Measurements from ENCODE around the gene EFNA3.
A peak's percentile ranks its signal among the peaks of the same experiment; 100 is the strongest.

Gene EFNA3

GRCh38 chr1:155082301-155083051 lies 3.8 kb downstream of the EFNA3 start:
- no peaks in the 10 kb centered on the region for H3K36me3 ChIP-seq
- no peaks in the 10 kb centered on the region for H3K9me3 ChIP-seq (ENCODE audit: severe bottlenecking)
- H3K4me3 ChIP-seq (ENCODE audit: low read depth, low read length) = peak overlapping the region; percentile 2; the same call in 1 of the 2 replicates
- H3K27me3 ChIP-seq (ENCODE audit: insufficient read depth, low read depth, severe bottlenecking) = peaks cover 36% of the 10 kb centered on the region
- DNase-seq = peak; percentile 67
- no peak for TF ChIP-seq CTCF (IDR thresholded peaks at IDR 0.05; ENCODE audit: low read depth, low read length)
- no peak overlapping the region for H3K27ac ChIP-seq

- no peak overlapping the region for H3K4me3 ChIP-seq (ENCODE audit: low read depth, low read length)
These were observed 4.5 kb downstream of the EFNA3 start for GRCh38 chr1:155083052-155083541.

GRCh38 chr1:155083865-155084721 lies 5.5 kb downstream of the EFNA3 start:
- peak overlapping the region; percentile 53 for H3K4me3 ChIP-seq (ENCODE audit: low read depth, low read length)
- DNase-seq = peak; percentile 66
- peaks cover 33% of the 10 kb centered on the region for H3K27me3 ChIP-seq (ENCODE audit: insufficient read depth, low read depth, severe bottlenecking)
- TF ChIP-seq CTCF (IDR thresholded peaks at IDR 0.05; ENCODE audit: low read depth, low read length) = peak; percentile 68; the same call in 1 of the 2 replicates
- H3K36me3 ChIP-seq = no peaks in the 10 kb centered on the region
- H3K27ac ChIP-seq = peak overlapping the region; percentile 53
- no peaks in the 10 kb centered on the region for H3K9me3 ChIP-seq (ENCODE audit: severe bottlenecking)

More at GRCh38 chr1:155083052-155083541, 4.5 kb downstream of the EFNA3 start:
- no peak for DNase-seq
- H3K9me3 ChIP-seq (ENCODE audit: severe bottlenecking) = no peaks in the 10 kb centered on the region
- H3K36me3 ChIP-seq = no peaks in the 10 kb centered on the region
- H3K27ac ChIP-seq = no peak overlapping the region
- TF ChIP-seq CTCF (IDR thresholded peaks at IDR 0.05; ENCODE audit: low read depth, low read length) = no peak
- H3K27me3 ChIP-seq (ENCODE audit: insufficient read depth, low read depth, severe bottlenecking) = peaks cover 36% of the 10 kb centered on the region

- TF ChIP-seq CTCF (IDR thresholded peaks at IDR 0.05; ENCODE audit: low read depth, low read length) = peak; percentile 98
- Histone ChIP-seq H3K36me3 (no peaks in the 10 kb centered on the region), H3K4me3 (ENCODE audit: low read depth, low read length) (peak overlapping the region; percentile 53), H3K27me3 (ENCODE audit: insufficient read depth, low read depth, severe bottlenecking) (peaks cover 24% of the 10 kb centered on the region), H3K27ac (peak overlapping the region; percentile 53), H3K9me3 (ENCODE audit: severe bottlenecking) (no peaks in the 10 kb centered on the region)
- DNase-seq = peak; percentile 100
These were observed 6.3 kb downstream of the EFNA3 start for GRCh38 chr1:155084722-155085503.

- peaks cover 18% of the 10 kb centered on the region for H3K27me3 ChIP-seq (ENCODE audit: insufficient read depth, low read depth, severe bottlenecking)
- H3K27ac ChIP-seq = peak overlapping the region; percentile 53
- H3K36me3 ChIP-seq = no peaks in the 10 kb centered on the region
- H3K4me3 ChIP-seq (ENCODE audit: low read depth, low read length) = peak overlapping the region; percentile 53
- peak; percentile 72 for DNase-seq
- no peaks in the 10 kb centered on the region for H3K9me3 ChIP-seq (ENCODE audit: severe bottlenecking)
- no peak for TF ChIP-seq CTCF (IDR thresholded peaks at IDR 0.05; ENCODE audit: low read depth, low read length)
These were observed 7.0 kb downstream of the EFNA3 start for GRCh38 chr1:155085504-155086127.
